ENCODE data around the gene KCTD8. TPM values are rescaled to one million over a fixed set of nuclear protein-coding genes. Genes with fewer than 3 reads are reported as not detected.

KCTD8 gene
- total RNA-seq, result not detected

GRCh38 chr4:44448521-44449461, at the start of gene KCTD8:
TSS of gene KCTD8 (minus strand) at chr4:44448809.

Other genes with a start within 250 kb of the KCTD8 start
- under 1 TPM in 1 of 2 donors, not detected in 1; 0.34 TPM for gene YIPF7, start 202.8 kb upstream of the KCTD8 start, total RNA-seq
- gene GUF1, start 229.6 kb upstream of the KCTD8 start, total RNA-seq, result 10 to 100 TPM; 24.8 to 27.6 TPM

Data from melanocyte of skin (primary cell).